Globus pallidus (tissue), 1 donor: ENCODE results near the gene AIF1.

Experiments
- DNase-seq: peaks from one replicate; pipeline ENCODE4 v3.0.0-alpha.2; 2015; ENCODE audit warnings: low spot score

Gene AIF1

GRCh38 chr6:31620586-31621319 lies 5.7 kb downstream of the AIF1 start, which contains the start of gene PRRC2A:
PRRC2A (plus strand) TSS chr6:31620715; CDS start chr6:31622790, 2,075 bp downstream.
- peak; percentile 71 for DNase-seq

DNA sequence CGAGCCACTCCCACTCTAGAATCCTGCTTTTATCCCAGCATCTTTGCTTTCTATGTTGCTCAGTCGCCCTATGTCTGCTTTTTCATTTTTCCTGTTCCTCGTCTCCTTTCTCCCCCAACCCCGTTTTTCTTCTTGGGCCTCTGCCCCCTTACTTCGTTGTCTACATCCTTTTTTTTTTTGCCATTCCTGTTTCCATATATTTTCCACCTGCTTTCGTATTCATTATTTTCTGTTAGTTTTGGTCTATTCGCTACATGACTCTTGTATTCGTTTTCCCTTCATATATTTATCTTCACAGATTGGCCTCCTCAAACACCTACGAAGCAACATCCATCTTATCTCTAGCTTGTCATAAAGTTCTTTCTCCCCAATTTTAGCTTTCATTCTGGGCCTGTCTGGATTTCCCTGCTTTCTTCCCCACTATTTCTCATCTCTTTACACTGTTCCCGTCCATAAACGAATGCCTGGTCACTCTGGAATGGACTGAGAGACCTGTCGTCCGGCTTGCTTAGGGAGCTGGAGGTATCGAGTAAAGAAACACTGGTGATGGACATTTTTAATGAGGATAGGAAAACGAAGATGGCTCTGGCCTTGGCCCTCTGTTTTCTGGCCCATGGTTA lies 6.4 kb downstream of the AIF1 start:
- no peak for DNase-seq

DNA sequence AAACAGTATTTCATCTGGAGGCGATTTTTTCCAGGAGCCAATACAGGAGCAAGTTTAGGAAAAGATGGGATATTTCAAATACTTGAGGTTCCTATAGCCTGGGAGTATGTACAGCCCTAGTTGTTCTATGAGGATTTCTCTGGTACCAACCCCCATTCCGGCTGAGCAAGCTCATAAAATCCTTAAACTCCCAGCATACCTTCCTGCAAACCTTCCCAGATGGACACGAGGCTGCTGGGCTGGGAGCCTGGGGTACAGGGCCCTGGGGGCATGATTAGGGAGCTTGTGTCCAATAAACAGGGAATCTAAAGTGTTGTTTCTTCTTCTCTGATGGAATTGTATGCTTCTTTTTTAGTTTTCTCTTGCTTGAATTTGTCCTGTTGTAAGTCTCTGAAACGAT lies 7.0 kb downstream of the AIF1 start:
- no peak for DNase-seq

- DNase-seq = no peak
Measured at GRCh38 chr6:31622684-31623091, 7.7 kb downstream of the AIF1 start.

GRCh38 chr6:31624070-31624469 lies 9.0 kb downstream of the AIF1 start:
- DNase-seq = no peak

GRCh38 chr6:31626952-31627351 lies 11.9 kb downstream of the AIF1 start:
- no peak for DNase-seq

- no peak for DNase-seq
Measured at GRCh38 chr6:31627690-31628287, 12.8 kb downstream of the AIF1 start.

DNA sequence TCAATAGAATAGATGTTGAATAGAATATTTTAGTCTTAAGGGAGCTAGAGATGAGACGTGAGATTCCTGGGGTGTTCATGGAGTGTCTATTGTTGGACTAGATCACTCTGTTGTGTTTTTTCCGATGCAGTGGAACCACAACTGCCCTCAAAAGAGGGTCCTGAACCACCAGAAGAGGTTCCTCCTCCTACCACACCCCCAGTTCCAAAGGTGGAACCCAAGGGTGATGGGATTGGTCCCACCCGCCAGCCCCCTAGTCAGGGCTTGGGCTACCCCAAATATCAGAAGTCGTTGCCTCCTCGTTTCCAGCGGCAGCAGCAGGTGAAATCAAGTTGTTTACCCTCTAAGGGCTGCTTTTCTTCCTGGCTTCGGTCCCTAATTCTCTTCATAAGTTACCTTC lies 14.0 kb downstream of the AIF1 start:
- no peak for DNase-seq

DNA sequence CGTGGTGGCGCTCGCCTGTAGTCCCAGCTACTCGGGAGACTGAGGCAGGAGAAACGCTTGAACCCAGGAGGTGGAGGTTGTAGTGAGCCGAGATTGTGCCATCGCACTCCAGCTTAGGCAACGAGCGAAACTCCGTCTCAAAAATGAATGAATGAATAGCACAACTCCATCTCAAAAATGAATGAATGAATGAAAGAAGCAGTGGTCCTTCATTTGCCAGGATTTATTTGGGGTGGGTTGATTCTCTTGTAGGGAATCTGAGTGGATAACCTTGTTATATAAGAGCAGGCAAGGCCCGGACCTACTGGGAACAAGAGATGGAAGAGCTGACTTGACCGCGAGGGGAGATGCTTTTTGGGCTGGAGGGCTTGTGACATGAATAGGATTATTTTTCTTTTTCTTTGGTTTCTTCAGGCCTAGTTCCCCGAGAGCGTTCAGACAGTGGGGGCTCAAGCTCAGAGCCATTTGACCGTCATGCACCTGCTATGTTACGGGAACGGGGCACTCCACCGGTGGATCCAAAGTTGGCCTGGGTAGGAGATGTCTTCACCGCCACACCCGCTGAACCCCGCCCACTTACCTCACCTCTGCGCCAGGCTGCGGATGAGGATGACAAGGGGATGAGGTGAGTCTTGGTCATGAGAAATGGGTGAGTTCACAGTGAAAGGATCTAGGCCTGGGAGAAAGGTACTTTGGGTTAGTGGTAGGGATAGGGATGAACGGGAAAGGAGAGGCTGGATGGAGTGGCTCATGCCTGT lies 15.3 kb downstream of the AIF1 start:
- no peak for DNase-seq

DNA sequence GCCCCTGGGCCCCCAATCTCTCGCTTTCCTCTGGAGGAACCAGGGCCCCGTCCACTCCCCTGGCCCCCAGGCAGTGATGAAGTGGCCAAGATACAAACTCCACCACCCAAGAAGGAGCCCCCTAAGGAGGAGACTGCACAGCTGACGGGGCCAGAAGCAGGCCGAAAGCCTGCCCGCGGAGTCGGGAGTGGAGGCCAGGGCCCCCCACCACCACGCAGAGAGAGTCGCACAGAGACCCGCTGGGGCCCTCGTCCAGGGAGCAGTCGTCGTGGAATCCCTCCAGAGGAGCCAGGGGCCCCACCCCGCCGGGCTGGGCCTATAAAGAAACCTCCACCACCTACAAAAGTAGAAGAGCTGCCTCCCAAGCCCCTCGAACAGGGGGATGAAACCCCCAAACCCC lies 16.2 kb downstream of the AIF1 start:
- DNase-seq = no peak

DNA sequence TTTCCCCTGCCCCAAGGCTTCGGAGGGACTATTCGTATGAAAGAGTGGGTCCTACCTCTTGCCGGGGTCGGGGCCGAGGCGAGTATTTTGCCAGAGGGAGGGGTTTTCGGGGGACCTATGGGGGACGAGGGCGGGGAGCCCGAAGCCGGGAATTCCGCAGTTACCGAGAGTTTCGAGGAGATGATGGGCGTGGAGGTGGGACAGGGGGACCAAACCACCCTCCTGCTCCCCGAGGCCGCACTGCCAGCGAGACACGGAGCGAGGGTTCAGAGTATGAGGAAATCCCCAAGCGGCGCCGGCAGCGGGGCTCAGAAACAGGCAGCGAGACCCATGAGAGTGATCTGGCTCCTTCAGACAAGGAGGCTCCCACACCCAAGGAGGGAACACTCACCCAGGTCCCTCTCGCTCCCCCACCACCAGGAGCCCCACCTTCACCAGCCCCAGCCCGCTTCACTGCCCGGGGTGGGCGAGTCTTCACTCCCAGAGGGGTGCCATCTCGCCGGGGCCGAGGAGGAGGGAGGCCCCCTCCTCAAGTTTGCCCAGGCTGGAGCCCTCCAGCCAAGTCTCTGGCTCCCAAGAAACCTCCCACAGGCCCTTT lies 16.7 kb downstream of the AIF1 start:
- DNase-seq = no peak

GRCh38 chr6:31632279-31632946 lies 17.4 kb downstream of the AIF1 start:
- DNase-seq = no peak

GRCh38 chr6:31633447-31633846 lies 18.4 kb downstream of the AIF1 start:
- DNase-seq = no peak

DNA sequence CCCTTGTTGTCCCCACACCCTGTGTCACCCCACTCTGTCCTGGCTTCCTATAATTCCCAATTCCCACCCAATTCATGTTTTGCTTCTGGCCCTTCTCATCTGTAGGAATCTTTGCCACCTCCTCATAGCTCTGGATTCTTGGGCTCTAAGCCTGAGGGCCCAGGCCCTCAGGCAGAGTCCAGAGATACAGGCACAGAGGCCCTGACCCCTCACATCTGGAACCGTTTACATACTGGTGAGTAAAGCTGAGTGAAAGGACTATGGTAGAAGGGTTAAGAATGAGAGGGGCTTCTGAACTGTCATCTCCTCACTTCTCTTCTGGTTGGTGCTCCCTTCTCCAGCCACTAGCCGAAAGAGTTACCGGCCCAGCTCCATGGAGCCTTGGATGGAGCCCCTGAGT lies 19.1 kb downstream of the AIF1 start:
- DNase-seq = no peak

- DNase-seq = no peak
Measured at GRCh38 chr6:31634969-31635575, 20.0 kb downstream of the AIF1 start.

DNA sequence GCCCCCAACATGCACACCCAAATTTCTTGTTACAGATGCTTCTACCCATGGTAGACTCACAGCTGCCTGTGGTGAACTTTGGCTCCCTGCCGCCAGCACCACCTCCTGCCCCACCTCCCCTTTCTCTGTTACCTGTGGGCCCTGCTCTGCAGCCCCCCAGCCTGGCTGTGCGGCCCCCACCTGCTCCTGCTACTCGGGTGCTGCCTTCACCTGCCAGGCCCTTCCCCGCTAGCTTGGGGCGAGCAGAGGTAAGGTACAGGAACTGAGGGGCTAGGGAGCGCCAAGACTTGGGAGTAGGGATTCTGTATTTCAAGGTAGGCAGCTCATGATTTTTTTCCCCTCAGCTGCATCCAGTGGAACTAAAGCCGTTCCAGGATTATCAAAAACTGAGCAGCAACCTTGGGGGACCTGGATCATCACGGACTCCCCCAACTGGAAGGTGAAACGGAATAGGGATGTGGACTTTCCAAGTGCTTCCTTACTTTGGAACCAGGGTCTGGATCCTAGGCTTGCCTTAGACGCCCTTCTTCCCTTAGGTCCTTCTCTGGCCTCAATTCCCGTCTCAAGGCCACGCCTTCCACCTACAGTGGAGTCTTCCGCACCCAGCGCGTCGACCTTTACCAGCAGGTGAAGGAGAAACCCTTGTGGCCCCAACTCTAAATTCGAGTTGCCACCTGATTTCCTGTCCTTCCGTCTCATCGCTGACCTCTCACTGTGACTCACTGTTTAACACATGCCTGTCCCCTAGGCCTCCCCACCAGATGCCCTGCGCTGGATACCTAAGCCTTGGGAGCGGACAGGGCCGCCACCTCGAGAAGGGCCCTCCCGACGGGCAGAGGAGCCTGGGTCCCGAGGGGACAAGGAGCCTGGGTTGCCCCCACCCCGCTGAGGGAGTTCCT lies 21.9 kb downstream of the AIF1 start:
- DNase-seq = no peak

- DNase-seq = no peak
Measured at GRCh38 chr6:31639043-31639442, 24.0 kb downstream of the AIF1 start.

DNA sequence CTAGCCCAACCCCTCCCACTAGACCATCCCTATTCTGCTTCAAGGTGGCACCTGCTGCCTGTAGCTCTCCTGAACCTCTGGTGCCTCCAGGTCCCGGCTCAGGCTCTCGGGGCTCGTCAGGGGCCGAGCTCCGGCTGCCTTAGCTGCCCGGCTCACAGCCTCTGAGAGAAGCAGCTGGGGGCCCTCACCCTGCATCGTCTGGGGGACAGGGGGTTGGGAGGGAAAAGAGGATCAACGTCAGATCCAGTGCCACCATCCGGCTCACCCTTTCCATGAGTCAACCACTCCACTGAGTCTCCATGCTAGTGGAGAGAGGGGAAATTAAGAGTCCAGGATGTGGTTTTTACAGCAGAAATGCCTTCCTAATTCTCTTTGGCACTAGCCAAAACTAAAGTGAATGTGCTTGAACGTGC lies 24.4 kb downstream of the AIF1 start:
- no peak for DNase-seq

- DNase-seq = no peak
Measured at GRCh38 chr6:31640612-31641011, 25.6 kb downstream of the AIF1 start.

DNA sequence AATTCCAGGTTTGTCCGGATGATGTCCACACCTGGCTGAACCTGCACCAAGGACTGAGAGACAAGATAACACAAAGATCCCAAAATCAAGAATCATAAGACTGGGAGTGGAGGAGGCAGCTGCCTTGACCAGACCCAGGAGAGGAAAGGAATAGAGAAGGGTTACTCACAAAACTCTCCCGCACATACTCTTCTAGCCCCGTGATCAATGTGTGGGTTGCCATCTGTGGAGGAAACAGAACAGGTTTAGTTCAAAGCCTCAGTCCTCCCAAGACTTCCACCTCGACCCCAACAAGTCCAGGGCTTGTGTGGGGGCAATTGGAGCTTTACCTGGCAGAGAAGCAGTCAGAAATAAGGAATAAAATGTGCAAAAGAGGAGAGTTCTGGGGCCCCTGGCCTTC lies 26.3 kb downstream of the AIF1 start:
- no peak for DNase-seq
